HPDE6-E6E7 (cell line): Measurements from ENCODE around the gene RAB31.
"Not testable (repeated sequence)": the region's sequence is repeated elsewhere in the genome, so short reads cannot be mapped to it uniquely, and the experiment has no call there.

Source experiments
- DNase-seq: peaks from one replicate; pipeline ENCODE4 v3.0.0; 2011; ENCODE audit warnings: missing footprints; ENCODE audit errors: extremely low spot score

RAB31 gene

GRCh38 chr18:9708057-9708433, at the start of gene RAB31:
RAB31 (plus strand) TSS chr18:9708301; CDS start chr18:9708406, 105 bp downstream.
- peak; percentile 52 for DNase-seq

- DNase-seq: no peak
Observed at GRCh38 chr18:9659499-9660375, 48.4 kb upstream of the RAB31 start.

GRCh38 chr18:9661564-9661963, 46.5 kb upstream of the RAB31 start:
- no peak for DNase-seq

- no peak for DNase-seq
Observed at GRCh38 chr18:9663377-9663776, 44.7 kb upstream of the RAB31 start.

DNA sequence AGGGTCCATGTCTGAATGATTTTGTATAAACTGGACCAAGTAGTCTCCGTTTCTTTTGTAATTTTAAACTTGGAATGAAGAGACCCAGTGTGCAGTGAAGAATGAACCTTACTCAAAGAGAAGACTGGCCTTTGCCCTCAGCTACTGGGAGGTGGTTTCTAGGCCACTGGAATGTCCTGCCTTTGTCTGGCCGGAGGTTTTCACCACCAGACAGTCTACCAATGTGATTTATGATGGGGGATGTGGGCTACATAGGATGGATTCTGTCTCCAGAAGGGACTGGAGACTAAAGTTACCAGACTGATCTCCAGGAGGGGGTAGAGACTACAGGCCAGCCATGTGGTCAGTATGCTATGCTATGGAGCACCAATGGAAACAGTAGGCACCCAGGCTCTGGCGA, 42.8 kb upstream of the RAB31 start:
- no peak for DNase-seq

- DNase-seq: no peak
Observed at GRCh38 chr18:9666548-9666947, 41.6 kb upstream of the RAB31 start.

DNA sequence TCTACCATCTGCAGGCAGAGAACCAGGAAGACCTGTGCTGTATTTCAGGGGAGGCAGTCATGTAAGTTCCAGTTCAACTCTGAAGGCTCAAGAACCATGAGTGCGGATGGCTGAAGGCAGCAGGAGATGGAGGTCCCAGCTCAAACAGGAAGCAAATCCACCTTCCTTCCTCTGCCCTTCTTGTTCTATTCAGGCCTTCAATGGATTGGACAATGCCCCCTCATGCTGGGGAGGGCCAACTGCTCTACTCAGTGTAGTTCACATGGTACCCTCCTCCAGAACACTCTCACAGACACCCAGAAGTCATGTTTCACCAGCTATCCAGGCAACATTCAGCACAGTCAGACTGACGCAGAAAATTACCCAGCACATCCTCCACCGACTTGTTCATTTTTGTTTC, 39.1 kb upstream of the RAB31 start:
- no peak for DNase-seq

GRCh38 chr18:9671214-9671613, 36.9 kb upstream of the RAB31 start:
- DNase-seq: peak; percentile 70

DNA sequence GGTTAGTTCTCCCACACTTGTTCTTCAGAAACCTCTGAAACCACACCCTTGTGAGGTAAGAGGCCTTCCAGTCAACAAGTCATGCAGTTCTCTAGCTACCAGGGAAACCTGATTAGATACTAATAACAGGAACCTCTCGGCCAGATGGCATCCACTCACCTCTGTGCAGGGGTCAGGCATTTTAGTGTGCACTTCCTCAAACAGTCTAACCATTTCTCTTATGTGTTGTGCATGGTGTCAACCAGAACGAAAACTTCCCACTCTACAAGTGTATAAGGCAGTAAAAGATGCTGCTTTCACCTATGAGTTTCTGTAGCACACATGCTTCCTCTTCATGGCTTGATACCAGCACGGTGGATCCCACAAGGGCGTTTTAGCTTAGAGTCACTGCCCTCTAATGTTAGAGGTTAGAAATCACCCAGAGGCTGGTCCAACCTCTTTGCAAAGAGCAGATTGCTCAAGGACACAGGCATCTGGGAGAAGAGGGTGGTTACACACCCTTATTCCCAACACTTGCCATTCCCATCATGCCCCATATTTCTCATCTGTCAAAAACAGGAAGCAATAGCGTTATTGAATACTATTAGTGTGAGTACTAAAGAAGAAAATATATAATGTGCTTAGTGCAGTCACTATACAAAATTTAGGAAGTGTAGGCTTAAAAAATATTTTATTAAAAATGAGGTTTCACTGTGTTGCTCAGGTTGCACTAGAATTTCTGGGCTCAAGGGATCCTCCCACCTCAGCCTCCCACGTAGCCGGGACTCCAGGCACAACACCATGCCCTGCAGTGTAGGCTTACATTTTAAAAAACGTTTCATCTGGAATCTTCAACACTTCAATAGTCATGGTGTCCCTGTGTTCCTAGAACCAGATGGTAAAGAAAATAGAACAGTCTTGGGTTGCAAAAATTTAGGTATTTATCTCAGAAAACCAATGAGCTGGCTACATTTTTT, 34.5 kb upstream of the RAB31 start:
- peak; percentile 98 for DNase-seq

DNA sequence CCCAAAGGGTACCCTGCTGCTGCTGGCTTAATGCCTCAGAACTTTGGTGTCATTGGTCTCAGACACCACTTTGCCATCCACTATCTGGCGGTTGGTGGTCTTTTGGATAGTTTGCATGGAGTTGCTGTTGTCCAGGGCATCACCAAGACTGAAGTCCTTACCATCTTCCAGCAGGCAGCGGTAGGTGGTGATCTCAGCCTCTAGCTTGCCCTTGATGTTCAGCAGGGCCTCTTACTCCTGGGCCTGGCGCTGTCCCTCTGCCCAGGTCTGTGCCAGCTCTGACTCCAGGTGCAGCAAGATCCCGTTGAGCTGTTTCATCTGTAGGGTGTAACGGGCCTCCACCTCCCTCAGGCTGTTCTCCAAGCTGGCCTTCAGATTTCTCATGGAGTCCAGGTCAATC, 29.9 kb upstream of the RAB31 start:
- DNase-seq: not testable (repeated sequence)

- no peak for DNase-seq
Observed at GRCh38 chr18:9679125-9679524, 29.0 kb upstream of the RAB31 start.

- DNase-seq: no peak
Observed at GRCh38 chr18:9681217-9681616, 26.9 kb upstream of the RAB31 start.

- no peak for DNase-seq
Observed at GRCh38 chr18:9682572-9682971, 25.5 kb upstream of the RAB31 start.

DNA sequence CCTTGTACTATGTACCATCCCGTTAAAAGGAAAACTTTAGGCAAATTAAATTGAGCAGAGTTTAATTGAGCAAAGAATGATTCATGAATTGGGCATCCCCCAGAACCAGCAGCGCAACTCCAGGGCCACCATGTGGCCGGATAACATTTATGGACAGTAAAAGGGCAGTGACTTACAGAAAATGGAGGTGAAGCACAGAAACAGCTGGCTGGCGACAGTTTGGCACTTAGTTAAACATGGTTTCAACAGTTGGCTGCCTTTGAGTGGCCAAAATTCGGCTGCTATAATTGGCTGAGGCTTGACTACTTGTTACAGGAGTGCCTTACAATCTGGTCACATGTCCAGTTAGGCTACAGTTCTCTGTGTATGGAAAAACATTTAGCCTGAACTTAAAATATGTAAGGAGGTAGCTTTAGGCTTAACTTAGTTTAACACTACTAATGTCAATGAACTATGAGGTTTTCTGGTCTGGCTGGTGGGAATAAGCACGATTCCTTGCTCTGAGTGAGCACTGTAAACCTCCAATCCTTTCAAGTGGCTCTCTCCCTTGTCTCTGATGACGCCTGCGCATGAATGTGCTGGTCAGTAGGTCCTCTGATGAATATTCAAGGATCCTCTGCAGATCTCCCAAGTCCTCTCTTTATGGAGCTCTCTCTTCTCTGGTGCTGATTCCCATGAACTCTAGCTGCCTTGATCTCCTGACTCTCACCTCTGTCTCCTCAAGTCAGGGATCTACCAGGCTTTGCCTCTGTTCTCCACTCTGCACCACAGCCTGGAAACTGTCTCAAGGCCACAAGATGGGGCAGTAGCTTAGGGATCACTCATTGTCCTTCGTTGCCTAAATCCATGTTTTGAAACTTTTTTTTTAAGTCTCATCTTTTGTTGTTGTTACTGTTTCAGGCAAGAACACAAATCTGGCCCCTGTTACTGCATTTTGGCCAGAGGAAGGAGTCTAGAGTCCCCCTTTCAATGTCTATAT, 24.4 kb upstream of the RAB31 start:
- no peak for DNase-seq

- DNase-seq: no peak
Observed at GRCh38 chr18:9684881-9685614, 23.1 kb upstream of the RAB31 start.

DNA sequence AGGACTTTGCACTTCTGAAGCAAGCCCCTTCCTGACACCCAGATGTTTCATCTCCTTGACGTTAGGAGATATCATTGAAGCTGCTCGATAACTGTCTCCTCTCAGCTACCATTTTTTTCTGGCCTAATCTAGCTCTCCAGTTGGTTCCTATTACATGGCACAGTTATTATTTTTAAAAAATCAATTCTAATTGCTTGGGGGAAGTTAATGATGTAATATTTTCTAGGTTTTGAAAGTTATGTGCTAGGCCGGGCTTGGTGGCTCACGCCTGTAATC, 22.5 kb upstream of the RAB31 start:
- no peak for DNase-seq

DNA sequence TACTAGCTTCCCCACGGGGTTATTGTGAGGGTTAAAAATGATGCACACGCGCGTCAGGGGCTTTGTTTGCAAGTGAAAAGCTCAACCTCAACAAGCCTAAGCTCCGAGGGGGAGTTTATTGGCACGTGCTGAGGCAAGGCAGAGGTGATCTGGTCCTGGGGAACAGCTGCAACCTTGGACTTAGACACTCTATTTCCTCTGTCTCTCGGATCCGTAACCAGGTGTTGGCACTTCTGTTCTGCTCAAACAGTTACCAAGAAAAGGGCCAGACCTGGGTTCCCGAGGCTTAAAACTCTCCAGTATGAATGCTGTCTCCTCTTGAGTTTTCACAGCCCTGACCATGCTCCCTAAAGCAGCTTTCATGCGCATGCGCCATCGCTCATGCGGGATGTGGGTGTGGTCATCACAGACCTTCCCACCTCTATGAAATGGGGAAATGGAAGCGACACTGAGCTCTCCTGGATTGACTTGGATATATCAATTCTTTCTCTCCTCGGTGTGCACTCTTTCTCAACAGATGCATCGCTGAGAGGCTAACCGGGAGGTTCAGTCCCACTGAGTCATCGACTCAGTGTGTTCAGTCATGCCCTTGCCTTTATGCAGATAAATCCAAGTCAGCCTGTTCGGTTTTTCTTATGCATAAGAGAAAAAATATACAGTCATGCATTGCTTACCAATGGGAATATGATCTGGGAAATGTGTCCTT, 19.9 kb upstream of the RAB31 start:
- peak; percentile 77 for DNase-seq

DNA sequence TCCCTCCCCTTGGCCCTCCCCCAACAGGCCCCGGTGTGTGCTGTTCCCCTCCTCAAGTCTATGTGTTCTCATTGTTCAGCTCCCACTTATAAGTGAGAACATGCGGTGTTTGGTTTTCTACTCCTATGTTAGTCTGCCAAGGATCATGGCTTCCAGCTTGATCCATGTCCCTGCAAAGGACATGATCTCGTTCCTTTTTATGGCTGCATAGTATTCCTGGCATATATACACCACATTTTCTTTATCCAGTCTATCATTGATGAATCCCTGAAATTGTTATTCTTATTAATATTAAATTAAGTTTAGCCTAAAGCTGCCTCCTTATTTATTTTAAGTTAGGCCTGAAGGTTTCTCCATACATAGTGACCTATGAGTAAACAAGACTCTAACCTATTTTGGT, 18.8 kb upstream of the RAB31 start:
- no peak for DNase-seq

- DNase-seq: no peak
Observed at GRCh38 chr18:9690418-9691188, 17.5 kb upstream of the RAB31 start.

GRCh38 chr18:9691235-9691634, 16.9 kb upstream of the RAB31 start:
- no peak for DNase-seq
